Brain microvascular endothelial cell (primary cell): ENCODE measurements around the gene NINJ2.
"Not testable (repeated sequence)": the region's sequence is repeated elsewhere in the genome, so short reads cannot be mapped to it uniquely, and the experiment has no call there.

ENCODE experiments used
- DNase-seq: peaks from one replicate; pipeline ENCODE4 v3.0.0-alpha.2; 2020
- H3K27ac ChIP-seq: fragments of 250-450 bp; sonication (Bioruptor Pico); 2 replicates; pipeline ENCODE4 v1.5.1; 2020; ENCODE audit warnings: mild to moderate bottlenecking, moderate library complexity
- H3K27me3 ChIP-seq: fragments of 250-450 bp; sonication (Bioruptor Pico); replicated peaks from 2 replicates; pipeline ENCODE4 v1.5.1; 2020; ENCODE audit warnings: mild to moderate bottlenecking
- H3K36me3 ChIP-seq: fragments of 250-450 bp; sonication (Bioruptor Pico); replicated peaks from 2 replicates; pipeline ENCODE4 v1.5.1; 2020; ENCODE audit warnings: mild to moderate bottlenecking
- H3K4me3 ChIP-seq: 2 replicates; pipeline ENCODE4 v1.5.1; 2011; ENCODE audit warnings: low read depth, mild to moderate bottlenecking, control low read depth, low read length, moderate library complexity
- CTCF ChIP-seq: IDR thresholded peaks from 2 replicates; pipeline ENCODE4 v1.5.1; 2011; ENCODE audit warnings: low read depth, mild to moderate bottlenecking, moderate library complexity, low read length, control low read depth, inconsistent platforms; ENCODE audit errors: missing control alignments
- in situ Hi-C: cut with HindIII; loops from 2 replicates; pipeline ENCODE4 v1.10.0; 2017; ENCODE audit warnings: low sequenced_read_pairs, low pct_ligation_motif_present

The NINJ2 gene

GRCh38 chr12:645563-646071, 17.6 kb downstream of the NINJ2 start:
- TF ChIP-seq CTCF: no peak
- Histone ChIP-seq H3K27ac (peak overlapping the region; percentile 23), H3K36me3 (no peaks in the 10 kb centered on the region), H3K27me3 (no peaks in the 10 kb centered on the region), H3K4me3 (no peak overlapping the region)
- DNase-seq: peak; percentile 58
- in situ Hi-C loops: no loop called here

- DNase-seq: no peak
- H3K27me3 ChIP-seq: no peaks in the 10 kb centered on the region
- no peak overlapping the region for H3K27ac ChIP-seq
- H3K4me3 ChIP-seq: no peak overlapping the region
- in situ Hi-C loops: no loop called here
- no peak for TF ChIP-seq CTCF
- H3K36me3 ChIP-seq: no peaks in the 10 kb centered on the region
Measured at GRCh38 chr12:644818-645552, 18.3 kb downstream of the NINJ2 start.

GRCh38 chr12:644303-644639, 19.0 kb downstream of the NINJ2 start:
- no peaks in the 10 kb centered on the region for H3K36me3 ChIP-seq
- H3K4me3 ChIP-seq: no peak overlapping the region
- no peaks in the 10 kb centered on the region for H3K27me3 ChIP-seq
- no peak for DNase-seq
- no peak for TF ChIP-seq CTCF
- no peak overlapping the region for H3K27ac ChIP-seq
- in situ Hi-C loops: no loop called here

GRCh38 chr12:643475-644302, 19.6 kb downstream of the NINJ2 start:
- H3K27ac ChIP-seq: no peak overlapping the region
- TF ChIP-seq CTCF: no peak
- in situ Hi-C loops: no loop called here

GRCh38 chr12:642633-643474, 20.4 kb downstream of the NINJ2 start:
- no peak for DNase-seq
- no peaks in the 10 kb centered on the region for H3K27me3 ChIP-seq
- in situ Hi-C loops: no loop called here
- no peaks in the 10 kb centered on the region for H3K36me3 ChIP-seq
- peak overlapping the region; percentile 47 for H3K4me3 ChIP-seq
- H3K27ac ChIP-seq: peak overlapping the region; percentile 32
- TF ChIP-seq CTCF: peak; percentile 42

More at GRCh38 chr12:643475-644302, 19.6 kb downstream of the NINJ2 start:
- Histone ChIP-seq H3K27me3 (no peaks in the 10 kb centered on the region), H3K4me3 (peak overlapping the region; percentile 47), H3K36me3 (no peaks in the 10 kb centered on the region)
- no peak for DNase-seq

- H3K27me3 ChIP-seq, H3K4me3 ChIP-seq, in situ Hi-C loops, H3K36me3 ChIP-seq, DNase-seq, H3K27ac ChIP-seq: not testable (repeated sequence)
Measured at GRCh38 chr12:641321-641720, 21.9 kb downstream of the NINJ2 start.
